HepG2 (cell line): Measurements from ENCODE around the gene WIZ. TPM values are rescaled to one million over a fixed set of nuclear protein-coding genes. Genes with fewer than 3 reads are reported as not detected.
A peak's percentile ranks its signal among the peaks of the same experiment; 100 is the strongest.

ENCODE experiments used
- FOXP1 ChIP-seq, 2 experiments: fragments of 450-650 bp in 1 of 2; IDR thresholded peaks; 2 replicates each; pipeline ENCODE4 v1.6.1; 2017 to 2018; ENCODE audit warnings: antibody characterized with exemption in 1 of 2
- HOXD1 ChIP-seq: sonication (generic); formaldehyde crosslinking; IDR thresholded peaks from 2 replicates; pipeline ENCODE4 v1.5.0; 2020; ENCODE audit warnings: missing genetic modification reagents
- JARID2 ChIP-seq: sonication (generic); formaldehyde crosslinking; IDR thresholded peaks from 2 replicates; pipeline ENCODE4 v1.8.1; 2023; ENCODE audit warnings: missing genetic modification reagents, inconsistent platforms; ENCODE audit not compliant: insufficient replicate concordance
- MBD4 ChIP-seq: IDR thresholded peaks from 2 replicates; pipeline ENCODE4 v1.6.1; 2012; ENCODE audit warnings: low read length, inconsistent platforms, borderline replicate concordance
- NFYB ChIP-seq: sonication (generic); formaldehyde crosslinking; IDR thresholded peaks from 2 replicates; pipeline ENCODE4 v1.4.0; 2020; ENCODE audit warnings: missing genetic modification reagents
- PHF8 ChIP-seq: sonication (generic); formaldehyde crosslinking; IDR thresholded peaks from 2 replicates; pipeline ENCODE4 v1.5.0; 2020; ENCODE audit warnings: missing genetic modification reagents
- POGZ ChIP-seq: sonication (generic); formaldehyde crosslinking; IDR thresholded peaks from 2 replicates; pipeline ENCODE4 v1.4.0; 2020; ENCODE audit warnings: mild to moderate bottlenecking, missing genetic modification reagents
- SCMH1 ChIP-seq: sonication (generic); formaldehyde crosslinking; IDR thresholded peaks from 2 replicates; pipeline ENCODE4 v1.9.0; 2021; ENCODE audit warnings: missing genetic modification reagents, mild to moderate bottlenecking, borderline replicate concordance
- SNRNP70 ChIP-seq: fragments of 200-400 bp; formaldehyde crosslinking; IDR thresholded peaks from 2 replicates; pipeline ENCODE4 v1.6.1; 2017; ENCODE audit warnings: mild to moderate bottlenecking, low read depth, low read length, moderate library complexity
- SOX5 ChIP-seq: IDR thresholded peaks from 2 replicates; pipeline ENCODE4 v1.6.1; 2016; ENCODE audit warnings: borderline replicate concordance
- SPEN ChIP-seq: sonication (generic); formaldehyde crosslinking; IDR thresholded peaks from 2 replicates; pipeline ENCODE4 v1.5.1; 2020; ENCODE audit warnings: low read depth, mild to moderate bottlenecking, missing genetic modification reagents
- SSRP1 ChIP-seq: IDR thresholded peaks from 2 replicates; pipeline ENCODE4 v1.6.1; 2016; ENCODE audit warnings: control low read depth
- TAF1 ChIP-seq: sonication (generic); formaldehyde crosslinking; IDR thresholded peaks from 2 replicates; pipeline ENCODE4 v1.4.0; 2020; ENCODE audit warnings: missing genetic modification reagents
- TBP ChIP-seq: sonication (generic); formaldehyde crosslinking; IDR thresholded peaks from 2 replicates; pipeline ENCODE4 v1.5.0; 2020; ENCODE audit warnings: missing genetic modification reagents
- ZMAT3 ChIP-seq: sonication (generic); formaldehyde crosslinking; conservative IDR thresholded peaks from 2 replicates; pipeline ENCODE4 v1.7.0; 2021; ENCODE audit warnings: missing genetic modification reagents
- ZNF143 ChIP-seq: sonication (generic); formaldehyde crosslinking; IDR thresholded peaks from 2 replicates; pipeline ENCODE4 v1.4.0; 2020; ENCODE audit warnings: missing genetic modification reagents
- ZNF253 ChIP-seq: sonication (generic); formaldehyde crosslinking; IDR thresholded peaks from 2 replicates; pipeline ENCODE4 v1.8.0; 2022; ENCODE audit warnings: mild to moderate bottlenecking, missing genetic modification reagents, borderline replicate concordance
- ZNF263 ChIP-seq: sonication (generic); formaldehyde crosslinking; IDR thresholded peaks from 2 replicates; pipeline ENCODE4 v1.4.0; 2020; ENCODE audit warnings: missing genetic modification reagents
- ZNF264 ChIP-seq: sonication (generic); formaldehyde crosslinking; IDR thresholded peaks from 2 replicates; pipeline ENCODE4 v1.4.0; 2020; ENCODE audit warnings: missing genetic modification reagents
- ZNF333 ChIP-seq: sonication (generic); formaldehyde crosslinking; IDR thresholded peaks from 2 replicates; pipeline ENCODE4 v1.4.0; 2020; ENCODE audit warnings: mild to moderate bottlenecking, missing genetic modification reagents, borderline replicate concordance
- ZNF607 ChIP-seq: sonication (generic); formaldehyde crosslinking; IDR thresholded peaks from 2 replicates; pipeline ENCODE4 v1.5.1; 2020; ENCODE audit warnings: missing genetic modification reagents, mild to moderate bottlenecking, borderline replicate concordance
- ZNF776 ChIP-seq: sonication (generic); formaldehyde crosslinking; IDR thresholded peaks from 2 replicates; pipeline ENCODE4 v1.4.0; 2020; ENCODE audit warnings: mild to moderate bottlenecking, missing genetic modification reagents
- ZNF878 ChIP-seq: sonication (generic); formaldehyde crosslinking; IDR thresholded peaks from 2 replicates; pipeline ENCODE4 v1.8.1; 2023; ENCODE audit warnings: mild to moderate bottlenecking, missing genetic modification reagents, moderate library complexity
- ZSCAN25 ChIP-seq: sonication (generic); formaldehyde crosslinking; IDR thresholded peaks from 2 replicates; pipeline ENCODE4 v1.8.0; 2022; ENCODE audit warnings: mild to moderate bottlenecking, missing genetic modification reagents
- polyA plus RNA-seq, 8 experiments: library from polyadenylated mRNA; depleted of rRNA in 3 of 8; stranded (reverse) in 7 of 8; unstranded in 1 of 8; fragments of >200 nt; fragmentation: Illumina TruSeq in 4 of 8; extraction: Trizol in 4 of 8; gene quantifications; 2 replicates each; pipeline versions ENCODE4 v1.2.1 to v1.2.3, GENCODE V29; 2011 to 2016; ENCODE audit warnings: low read depth in 4 of 8, missing spikeins in 1 of 8, mixed read lengths in 1 of 8; ENCODE audit not compliant: insufficient read depth in 1 of 8
- total RNA-seq, 5 experiments: library from RNA; depleted of rRNA; stranded (reverse); fragments of >200 nt; fragmentation: Illumina TruSeq; extraction: Trizol; gene quantifications; 2 replicates each; pipeline ENCODE4 v1.2.3, GENCODE V29; 2016; ENCODE audit warnings: low read depth in 1 of 5
- TF ChIP-seq, protein P1 (sequence below): sonication (generic); formaldehyde crosslinking; IDR thresholded peaks from 2 replicates; pipeline ENCODE4 v1.4.0; 2020; ENCODE audit warnings: missing genetic modification reagents, borderline replicate concordance
- TF ChIP-seq, protein P2 (sequence below), 2 experiments: fragments of 450-650 bp in 1 of 2; sonication (generic) in 1 of 2; formaldehyde crosslinking; IDR thresholded peaks; 2 replicates each; pipeline versions ENCODE4 v1.5.0 to v1.8.0; 2020 to 2022; ENCODE audit warnings: mild to moderate bottlenecking in 1 of 2, missing genetic modification reagents in 1 of 2

The WIZ gene
- total and polyA plus RNA-seq, 2 of the 13 experiments (the other 11 are each of a cell fraction or from before 2014, with no cell fraction given) = 4.7 to 4.8 TPM

DNA sequence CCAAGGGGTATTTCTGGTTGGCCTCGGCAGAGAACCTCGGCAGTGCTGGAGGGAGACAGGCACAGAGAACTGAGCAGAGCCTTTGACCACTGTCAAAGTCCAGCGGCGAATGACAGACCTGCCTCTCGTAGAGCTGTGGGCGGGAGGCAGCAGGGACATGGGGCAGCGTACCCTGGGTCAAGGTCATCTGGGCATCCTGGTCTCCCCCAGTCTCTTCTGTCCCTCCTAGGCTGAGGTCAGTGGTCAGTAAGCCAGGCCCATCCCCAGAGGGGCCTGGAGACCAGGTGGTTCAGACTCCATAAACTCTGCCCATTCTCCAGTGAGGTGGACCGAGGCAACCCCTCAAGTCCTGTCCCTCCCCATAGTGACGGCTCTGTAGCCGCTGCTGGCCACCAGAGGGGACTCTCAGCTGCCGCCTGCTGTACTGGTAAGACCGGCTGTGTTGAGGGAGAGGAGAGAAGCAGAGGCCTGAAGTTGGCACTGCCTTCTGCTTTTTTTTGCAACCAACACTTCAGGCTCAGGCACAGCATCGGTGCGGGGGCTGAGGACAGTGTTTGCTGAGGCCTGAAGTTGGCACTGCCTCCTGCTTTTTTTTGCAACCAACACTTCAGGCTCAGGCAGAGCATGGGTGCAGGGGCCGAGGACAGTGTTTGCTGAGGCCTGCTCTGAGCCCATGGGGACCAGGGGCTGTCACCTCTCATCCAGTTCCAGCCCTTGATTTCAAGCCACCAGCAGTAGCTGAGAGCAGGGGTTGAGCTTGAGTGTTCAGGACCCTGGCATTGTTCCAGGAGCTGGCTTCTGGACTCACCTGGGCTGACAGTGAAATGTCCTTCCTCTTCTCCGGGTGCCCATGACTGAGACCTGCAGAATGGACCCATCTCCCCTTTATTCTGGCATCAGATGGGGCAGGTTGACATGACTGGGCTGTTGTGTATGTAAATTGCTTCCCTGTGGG is 29.9 kb upstream of the WIZ start, which contains the start of gene PGLYRP2 (continued):
- TF ChIP-seq SCMH1 (CRISPR knock-in tag) (no peak), SPEN (CRISPR knock-in tag) (0 out of 2 replicates have a peak, but pooled peaks have one; percentile 35), MBD4 (no peak), POGZ (CRISPR knock-in tag) (peak; percentile 38; the same call in 1 of the 2 replicates), HOXD1 (CRISPR knock-in tag) (no peak), ZMAT3 (CRISPR knock-in tag) (0 out of 2 replicates have a peak, but pooled peaks have one; percentile 38), ZNF253 (CRISPR knock-in tag) (no peak), SOX5 (CRISPR knock-in tag) (no peak), TAF1 (CRISPR knock-in tag) (no peak), ZNF143 (CRISPR knock-in tag) (0 out of 2 replicates have a peak, but pooled peaks have one; percentile 14), ZNF607 (CRISPR knock-in tag) (no peak), FOXP1 (IDR thresholded peaks at IDR 0.05) (no peak), FOXP1 (CRISPR knock-in tag; IDR thresholded peaks at IDR 0.05) (no peak), ZNF333 (CRISPR knock-in tag) (0 out of 2 replicates have a peak, but pooled peaks have one; percentile 77), ZNF776 (0 out of 2 replicates have a peak, but pooled peaks have one; percentile 53), SNRNP70 (no peak), SSRP1 (CRISPR knock-in tag) (no peak), ZSCAN25 (CRISPR knock-in tag) (peak; percentile 51; the same call in 1 of the 2 replicates), ZNF264 (peak; percentile 50; the same call in 1 of the 2 replicates), TBP (CRISPR knock-in tag) (no peak), ZNF878 (CRISPR knock-in tag) (no peak), JARID2 (CRISPR knock-in tag) (no peak), NFYB (CRISPR knock-in tag) (no peak), ZNF263 (CRISPR knock-in tag) (0 out of 2 replicates have a peak, but pooled peaks have one; percentile 25), PHF8 (CRISPR knock-in tag) (no peak)
- TF ChIP-seq, protein P1, sequence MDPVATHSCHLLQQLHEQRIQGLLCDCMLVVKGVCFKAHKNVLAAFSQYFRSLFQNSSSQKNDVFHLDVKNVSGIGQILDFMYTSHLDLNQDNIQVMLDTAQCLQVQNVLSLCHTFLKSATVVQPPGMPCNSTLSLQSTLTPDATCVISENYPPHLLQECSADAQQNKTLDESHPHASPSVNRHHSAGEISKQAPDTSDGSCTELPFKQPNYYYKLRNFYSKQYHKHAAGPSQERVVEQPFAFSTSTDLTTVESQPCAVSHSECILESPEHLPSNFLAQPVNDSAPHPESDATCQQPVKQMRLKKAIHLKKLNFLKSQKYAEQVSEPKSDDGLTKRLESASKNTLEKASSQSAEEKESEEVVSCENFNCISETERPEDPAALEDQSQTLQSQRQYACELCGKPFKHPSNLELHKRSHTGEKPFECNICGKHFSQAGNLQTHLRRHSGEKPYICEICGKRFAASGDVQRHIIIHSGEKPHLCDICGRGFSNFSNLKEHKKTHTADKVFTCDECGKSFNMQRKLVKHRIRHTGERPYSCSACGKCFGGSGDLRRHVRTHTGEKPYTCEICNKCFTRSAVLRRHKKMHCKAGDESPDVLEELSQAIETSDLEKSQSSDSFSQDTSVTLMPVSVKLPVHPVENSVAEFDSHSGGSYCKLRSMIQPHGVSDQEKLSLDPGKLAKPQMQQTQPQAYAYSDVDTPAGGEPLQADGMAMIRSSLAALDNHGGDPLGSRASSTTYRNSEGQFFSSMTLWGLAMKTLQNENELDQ (CRISPR knock-in tag) = no peak
- TF ChIP-seq, protein P2, sequence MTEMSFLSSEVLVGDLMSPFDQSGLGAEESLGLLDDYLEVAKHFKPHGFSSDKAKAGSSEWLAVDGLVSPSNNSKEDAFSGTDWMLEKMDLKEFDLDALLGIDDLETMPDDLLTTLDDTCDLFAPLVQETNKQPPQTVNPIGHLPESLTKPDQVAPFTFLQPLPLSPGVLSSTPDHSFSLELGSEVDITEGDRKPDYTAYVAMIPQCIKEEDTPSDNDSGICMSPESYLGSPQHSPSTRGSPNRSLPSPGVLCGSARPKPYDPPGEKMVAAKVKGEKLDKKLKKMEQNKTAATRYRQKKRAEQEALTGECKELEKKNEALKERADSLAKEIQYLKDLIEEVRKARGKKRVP (CRISPR knock-in tag; IDR thresholded peaks at IDR 0.05) = no peak
